Smooth muscle cell (in vitro differentiated cells): Measurements from ENCODE around the gene KIF26A. TPM values are rescaled to one million over a fixed set of nuclear protein-coding genes. Genes with fewer than 3 reads are reported as not detected.

Experiments
- DNase-seq: peaks from one replicate; lab custom pipeline; 2025; ENCODE audit not compliant: unreplicated experiment; lab: John Stamatoyannopoulos, UW
- H2AFZ ChIP-seq: fragments of 200-600 bp; sonication (generic); 2 replicates; pipeline ENCODE4 v1.6.0; 2016; ENCODE audit warnings: antibody characterized with exemption, low read depth, mild to moderate bottlenecking
- H3F3A ChIP-seq: fragments of 200-600 bp; sonication (generic); 2 replicates; pipeline ENCODE4 v1.6.0; 2017; ENCODE audit warnings: antibody characterized with exemption, low read depth
- H3K27ac ChIP-seq: fragments of 200-600 bp; sonication (generic); 2 replicates; pipeline ENCODE4 v1.5.1; 2016; ENCODE audit warnings: low read depth, mild to moderate bottlenecking
- H3K27me3 ChIP-seq: fragments of 200-600 bp; sonication (generic); 2 replicates; pipeline ENCODE4 v1.6.1; 2016; ENCODE audit warnings: low read depth, mild to moderate bottlenecking
- H3K36me3 ChIP-seq: fragments of 200-600 bp; sonication (generic); 2 replicates; pipeline ENCODE4 v1.5.1; 2016; ENCODE audit warnings: low read depth
- H3K4me1 ChIP-seq: fragments of 200-600 bp; sonication (generic); 2 replicates; pipeline ENCODE4 v1.5.1; 2016; ENCODE audit warnings: low read depth
- H3K4me2 ChIP-seq: fragments of 200-600 bp; sonication (generic); 2 replicates; pipeline ENCODE4 v1.6.0; 2016; ENCODE audit warnings: mild to moderate bottlenecking
- H3K4me3 ChIP-seq: fragments of 200-600 bp; sonication (generic); 2 replicates; pipeline ENCODE4 v1.5.1; 2016; ENCODE audit warnings: mild to moderate bottlenecking
- H3K79me2 ChIP-seq: fragments of 200-600 bp; sonication (generic); 2 replicates; pipeline ENCODE4 v1.6.0; 2016; ENCODE audit warnings: low read depth, mild to moderate bottlenecking
- H3K9ac ChIP-seq: fragments of 200-600 bp; sonication (generic); 2 replicates; pipeline ENCODE4 v1.6.0; 2016; ENCODE audit warnings: low read depth
- H3K9me3 ChIP-seq: fragments of 200-600 bp; sonication (generic); replicated peaks from 2 replicates; pipeline ENCODE4 v1.5.1; 2016; ENCODE audit warnings: low read depth
- H4K20me1 ChIP-seq: fragments of 200-600 bp; sonication (generic); 2 replicates; pipeline ENCODE4 v1.6.0; 2016; ENCODE audit warnings: low read depth
- CTCF ChIP-seq: fragments of 200-600 bp; sonication (generic); IDR thresholded peaks from 2 replicates; pipeline ENCODE4 v1.5.1; 2017; ENCODE audit warnings: borderline replicate concordance, mild to moderate bottlenecking, antibody characterized with exemption; ENCODE audit not compliant: insufficient read depth, poor library complexity, severe bottlenecking
- WGBS: methylation state at CpG from one replicate; pipeline ENCODE4 v1.1.7; 2016; ENCODE audit warnings: low lambda C conversion rate; 5-methylcytosine and 5-hydroxymethylcytosine counted together
- polyA plus RNA-seq: library from polyadenylated mRNA; unstranded; fragments of >200 nt; fragmentation: Nextera tagmentation; extraction: Ambion mirVana; gene quantifications from 2 replicates; pipeline ENCODE4 v1.2.1, GENCODE V29; 2016
- total RNA-seq: library from RNA; depleted of rRNA; stranded (reverse); fragments of >200 nt; gene quantifications from 2 replicates; pipeline ENCODE4 v1.2.3, GENCODE V29; 2014

The KIF26A gene
- total and polyA plus RNA-seq, 2 experiments from 2014 or later = 4.4 to 5.9 TPM

DNA sequence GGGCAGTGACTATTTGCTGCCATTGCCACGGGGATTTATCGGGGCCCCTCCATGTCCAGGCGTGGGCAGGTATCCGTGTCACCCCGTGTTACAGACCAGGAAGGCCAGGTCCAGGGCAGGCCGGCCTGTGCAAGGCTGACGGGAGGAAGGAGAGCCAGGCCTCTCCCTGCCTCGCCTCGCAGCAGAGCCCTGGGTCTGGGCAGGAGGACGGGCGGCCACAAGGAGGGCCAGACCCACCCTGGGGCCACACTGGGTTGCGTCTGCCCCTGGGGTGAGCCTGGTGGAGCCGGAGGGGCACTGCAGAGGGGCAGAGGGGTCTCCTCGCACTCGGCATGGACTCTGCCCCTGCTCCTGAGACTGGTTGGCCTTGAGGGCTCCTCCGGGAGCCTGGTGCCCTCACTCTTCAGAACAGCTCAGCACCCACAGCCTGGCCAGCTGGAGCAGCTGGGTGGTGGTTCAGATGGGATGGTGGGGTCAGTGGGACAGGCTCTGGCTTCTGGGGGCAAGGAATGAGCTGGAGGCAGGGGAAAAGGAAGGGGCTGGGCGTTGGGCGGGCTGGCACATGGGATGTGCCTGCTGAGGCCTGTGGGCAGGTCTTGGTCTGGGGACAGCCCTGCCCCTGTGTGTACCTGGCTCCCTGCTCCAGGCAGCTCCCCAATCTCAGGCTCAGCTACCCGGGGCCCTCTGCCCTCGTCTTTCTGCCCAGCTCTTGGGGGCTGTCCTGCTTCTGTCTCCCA is 53.9 kb downstream of the KIF26A start:
- Histone ChIP-seq H3K27ac (no peak overlapping the region), H3K27me3 (no peaks in the 10 kb centered on the region), H4K20me1 (no peaks in the 10 kb centered on the region), H3K9me3 (no peaks in the 10 kb centered on the region), H3K9ac (no peak overlapping the region), H2AFZ (no peak overlapping the region), H3F3A (no peaks in the 10 kb centered on the region), H3K4me1 (no peaks in the 10 kb centered on the region), H3K36me3 (no peaks in the 10 kb centered on the region), H3K4me2 (no peak overlapping the region), H3K79me2 (no peaks in the 10 kb centered on the region), H3K4me3 (no peak overlapping the region)
- no peak for TF ChIP-seq CTCF
- 93% methylated on average over 20 of the region's 20 CpGs for WGBS
- no peak for DNase-seq

DNA sequence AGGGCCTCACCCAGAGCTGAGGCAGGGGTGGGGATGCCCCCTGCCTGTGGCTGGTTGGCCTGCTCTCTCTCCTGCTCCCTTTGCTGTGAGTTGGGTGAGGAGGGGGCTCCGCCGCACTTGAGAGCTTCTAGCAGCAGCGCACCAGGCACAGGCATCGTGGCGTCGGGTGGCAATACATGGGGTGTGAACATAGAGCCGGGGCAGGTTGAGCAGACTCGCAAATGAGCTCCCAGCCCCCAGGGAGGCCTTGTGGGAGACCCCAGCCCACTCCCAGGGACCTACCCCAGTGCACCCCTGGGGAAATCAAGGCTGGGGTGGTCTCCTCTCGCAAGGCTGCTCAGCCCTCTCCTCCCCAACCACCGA is 54.5 kb downstream of the KIF26A start:
- H3K4me2 ChIP-seq = no peak overlapping the region
- DNase-seq = no peak
- no peaks in the 10 kb centered on the region for H3K9me3 ChIP-seq
- no peaks in the 10 kb centered on the region for H4K20me1 ChIP-seq
- 96% methylated on average over 10 of the region's 10 CpGs for WGBS
- no peak overlapping the region for H3K27ac ChIP-seq
- H3K36me3 ChIP-seq = no peaks in the 10 kb centered on the region
- H3K27me3 ChIP-seq = no peaks in the 10 kb centered on the region
- no peak for TF ChIP-seq CTCF
- H3K79me2 ChIP-seq = no peaks in the 10 kb centered on the region
- H3K4me1 ChIP-seq = no peaks in the 10 kb centered on the region
- H3K9ac ChIP-seq = no peak overlapping the region
- no peak overlapping the region for H2AFZ ChIP-seq
- no peaks in the 10 kb centered on the region for H3F3A ChIP-seq
- no peak overlapping the region for H3K4me3 ChIP-seq

DNA sequence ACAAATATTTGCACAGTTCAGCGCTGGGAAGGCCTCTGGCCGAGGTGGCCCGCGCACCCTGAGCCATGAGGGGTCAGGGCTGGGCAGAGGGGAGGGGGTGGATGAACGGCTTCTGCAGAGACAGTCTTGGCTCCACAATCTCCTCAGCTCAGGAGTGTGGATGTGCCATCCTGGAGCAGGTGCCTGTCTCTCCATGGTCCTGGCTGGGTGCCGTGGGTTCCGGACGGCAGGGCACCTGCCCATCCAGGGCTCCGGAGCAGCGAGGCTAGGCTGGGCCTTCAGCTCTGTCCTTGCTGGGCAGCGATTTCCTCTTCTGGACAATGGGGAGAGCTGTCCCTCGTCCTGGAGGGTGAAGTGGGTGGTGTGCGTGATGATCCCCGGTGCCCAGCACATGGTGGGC is 55.6 kb downstream of the KIF26A start:
- Histone ChIP-seq H3K4me2 (no peak overlapping the region), H3K27me3 (no peaks in the 10 kb centered on the region), H2AFZ (no peak overlapping the region), H3K79me2 (no peaks in the 10 kb centered on the region), H3K36me3 (no peaks in the 10 kb centered on the region), H3K27ac (no peak overlapping the region), H3K9me3 (no peaks in the 10 kb centered on the region), H3K9ac (no peak overlapping the region), H3K4me3 (no peak overlapping the region), H3F3A (no peaks in the 10 kb centered on the region), H4K20me1 (no peaks in the 10 kb centered on the region), H3K4me1 (no peaks in the 10 kb centered on the region)
- TF ChIP-seq CTCF = no peak
- 96% methylated on average over 14 of the region's 14 CpGs for WGBS
- DNase-seq = no peak

GRCh38 chr14:104194716-104195115 is 56.3 kb downstream of the KIF26A start:
- Histone ChIP-seq H3K27ac (no peak overlapping the region), H3K9ac (no peak overlapping the region), H3K27me3 (no peaks in the 10 kb centered on the region), H3K36me3 (no peaks in the 10 kb centered on the region), H2AFZ (no peak overlapping the region), H3F3A (no peaks in the 10 kb centered on the region), H3K79me2 (no peaks in the 10 kb centered on the region), H3K4me2 (no peak overlapping the region), H3K9me3 (no peaks in the 10 kb centered on the region), H3K4me3 (no peak overlapping the region), H4K20me1 (no peaks in the 10 kb centered on the region), H3K4me1 (no peaks in the 10 kb centered on the region)
- no peak for DNase-seq
- WGBS = 94% methylated on average over 9 of the region's 11 CpGs
- no peak for TF ChIP-seq CTCF
